Calu3 (cell line): ENCODE data around the gene NR2E3. TPM values are rescaled to one million over a fixed set of nuclear protein-coding genes. Genes with fewer than 3 reads are reported as not detected.

Experiments used
- BruUV-seq: library from RNA; stranded (reverse); fragments of 400-500 nt; replicated peaks from 2 replicates; lab custom pipeline; 2021; lab: Mats Ljungman, UMichigan
- CTCF ChIA-PET: fragments of 300-600 bp; sonication (Branson Sonifier 250); formaldehyde crosslinking; loops from one replicate; lab custom pipeline; 2022; ENCODE audit warnings: antibody characterized with exemption; lab: Charles Lee
- DNase-seq: peaks from one replicate; pipeline ENCODE4 v3.0.0; 2022
- H3K27ac Mint-ChIP-seq: one replicate; pipeline ENCODE4 v1.8.0; 2022; ENCODE audit warnings: mixed read lengths; ENCODE audit not compliant: unreplicated experiment
- H3K27me3 Mint-ChIP-seq: one replicate; pipeline ENCODE4 v1.8.0; 2022; ENCODE audit warnings: mixed read lengths; ENCODE audit not compliant: unreplicated experiment
- H3K36me3 Mint-ChIP-seq: one replicate; pipeline ENCODE4 v1.8.0; 2022; ENCODE audit warnings: mild to moderate bottlenecking, moderate library complexity, mixed read lengths; ENCODE audit not compliant: insufficient read depth, unreplicated experiment
- H3K4me1 Mint-ChIP-seq: one replicate; pipeline ENCODE4 v1.8.0; 2022; ENCODE audit warnings: mild to moderate bottlenecking, low read depth, mixed read lengths; ENCODE audit not compliant: unreplicated experiment
- H3K4me3 Mint-ChIP-seq: one replicate; pipeline ENCODE4 v1.8.0; 2022; ENCODE audit warnings: mild to moderate bottlenecking, low read depth, moderate library complexity, mixed read lengths; ENCODE audit not compliant: unreplicated experiment
- H3K9me3 Mint-ChIP-seq: one replicate; pipeline ENCODE4 v1.8.0; 2022; ENCODE audit warnings: low read depth, mixed read lengths; ENCODE audit not compliant: unreplicated experiment
- CTCF ChIP-seq: fragments of 200-600 bp; IDR thresholded peaks from one replicate; pipeline ENCODE4 v1.8.0; 2022; ENCODE audit warnings: antibody characterized with exemption; ENCODE audit not compliant: unreplicated experiment
- intact Hi-C: fragments of 100-400 bp; cut with micrococcal nuclease; formaldehyde crosslinking; loops from one replicate; pipeline ENCODE4 v1.10.0; 2022; ENCODE audit not compliant: unreplicated experiment
- total RNA-seq: library from RNA; stranded (reverse); gene quantifications from 2 replicates; pipeline ENCODE4 v1.2.3, GENCODE V29; 2022

Gene NR2E3
- total RNA-seq, 1 experiment from 2014 or later, result 0.83 TPM

GRCh38 chr15:71809346-71809745, 1.0 kb upstream of the NR2E3 start:
- no peak overlapping the region for H3K4me3 Mint-ChIP-seq
- no peak for TF ChIP-seq CTCF
- BruUV-seq, result no TSS peak
- no peaks in the 10 kb centered on the region for H3K27me3 Mint-ChIP-seq
- H3K27ac Mint-ChIP-seq, result no peak overlapping the region
- intact Hi-C loops, result no loop called here
- peaks cover 30% of the 10 kb centered on the region for H3K4me1 Mint-ChIP-seq
- CTCF ChIA-PET, result interaction anchor here (1.7 kb wide), 1 partner anchor 27 kb away, joined by 5 read pairs; no protein-coding TSS in a partner anchor
- no peaks in the 10 kb centered on the region for H3K9me3 Mint-ChIP-seq
- H3K36me3 Mint-ChIP-seq, result peaks cover 5% of the 10 kb centered on the region
- no peak for DNase-seq

GRCh38 chr15:71811036-71811736, 832 bp downstream of the NR2E3 start:
- H3K4me1 Mint-ChIP-seq, result peaks cover 12% of the 10 kb centered on the region
- intact Hi-C loops, result no loop called here
- DNase-seq, result no peak
- H3K27ac Mint-ChIP-seq, result no peak overlapping the region
- no peaks in the 10 kb centered on the region for H3K9me3 Mint-ChIP-seq
- no TSS peak for BruUV-seq
- H3K27me3 Mint-ChIP-seq, result no peaks in the 10 kb centered on the region
- no peak for TF ChIP-seq CTCF
- CTCF ChIA-PET, result interaction anchor here (0.7 kb wide), 1 partner anchor 853 kb away, joined by 3 read pairs; no protein-coding TSS in a partner anchor
- no peak overlapping the region for H3K4me3 Mint-ChIP-seq
- peaks cover 5% of the 10 kb centered on the region for H3K36me3 Mint-ChIP-seq

GRCh38 chr15:71811752-71812735, 1.7 kb downstream of the NR2E3 start:
- H3K9me3 Mint-ChIP-seq, result no peaks in the 10 kb centered on the region
- H3K36me3 Mint-ChIP-seq, result peaks cover 5% of the 10 kb centered on the region
- intact Hi-C loops, result no loop called here
- no peaks in the 10 kb centered on the region for H3K27me3 Mint-ChIP-seq
- no peak for DNase-seq
- no peak for TF ChIP-seq CTCF
- H3K4me1 Mint-ChIP-seq, result peaks cover 11% of the 10 kb centered on the region
- BruUV-seq, result no TSS peak
- no peak overlapping the region for H3K27ac Mint-ChIP-seq
- CTCF ChIA-PET, result no interaction called here
- no peak overlapping the region for H3K4me3 Mint-ChIP-seq

- no peaks in the 10 kb centered on the region for H3K36me3 Mint-ChIP-seq
- H3K4me3 Mint-ChIP-seq, result no peak overlapping the region
- H3K27ac Mint-ChIP-seq, result no peak overlapping the region
- H3K4me1 Mint-ChIP-seq, result no peaks in the 10 kb centered on the region
- DNase-seq, result no peak
- no peaks in the 10 kb centered on the region for H3K27me3 Mint-ChIP-seq
- no TSS peak for BruUV-seq
- no peak for TF ChIP-seq CTCF
- intact Hi-C loops, result no loop called here
- H3K9me3 Mint-ChIP-seq, result peaks cover 2% of the 10 kb centered on the region
- CTCF ChIA-PET, result no interaction called here
Observed at GRCh38 chr15:71812966-71813722, 2.8 kb downstream of the NR2E3 start.
